H9 (cell line): Measurements from ENCODE around the gene MYD88. TPM values are rescaled to one million over a fixed set of nuclear protein-coding genes. Genes with fewer than 3 reads are reported as not detected.

Experiments
- DNase-seq: peaks from one replicate; pipeline ENCODE4 v3.0.0-alpha.2; 2017
- H2AFZ ChIP-seq: one replicate; pipeline ENCODE4 v1.6.1; 2013; ENCODE audit warnings: mild to moderate bottlenecking, low read length, control low read depth, moderate library complexity
- H2AK5ac ChIP-seq: 2 replicates; pipeline ENCODE4 v1.6.1; 2013; ENCODE audit warnings: low read length, control low read depth, mixed read lengths; ENCODE audit not compliant: insufficient read length
- H2BK120ac ChIP-seq: one replicate; pipeline ENCODE4 v1.6.1; 2013; ENCODE audit warnings: low read depth, mild to moderate bottlenecking, low read length, control low read depth, inconsistent platforms; ENCODE audit not compliant: poor library complexity, severe bottlenecking
- H2BK12ac ChIP-seq: 2 replicates; pipeline ENCODE4 v1.6.1; 2013; ENCODE audit warnings: low read length, control low read depth, mixed read lengths, low read depth; ENCODE audit not compliant: insufficient read length
- H2BK15ac ChIP-seq: 2 replicates; pipeline ENCODE4 v1.6.1; 2013; ENCODE audit warnings: low read depth, low read length, control low read depth
- H2BK20ac ChIP-seq: one replicate; pipeline ENCODE4 v1.6.1; 2013; ENCODE audit warnings: low read depth, mild to moderate bottlenecking, low read length, control low read depth, inconsistent platforms; ENCODE audit not compliant: poor library complexity, severe bottlenecking
- H2BK5ac ChIP-seq: 2 replicates; pipeline ENCODE4 v1.6.1; 2013; ENCODE audit warnings: low read length, control low read depth, mixed read lengths; ENCODE audit not compliant: insufficient read length
- H3K14ac ChIP-seq: 2 replicates; pipeline ENCODE4 v1.6.1; 2013; ENCODE audit warnings: low read length, control low read depth; ENCODE audit not compliant: insufficient read depth
- H3K18ac ChIP-seq: 2 replicates; pipeline ENCODE4 v1.6.1; 2013; ENCODE audit warnings: low read depth, mild to moderate bottlenecking, mixed read lengths, low read length, control low read depth; ENCODE audit not compliant: insufficient read length
- H3K23ac ChIP-seq: 2 replicates; pipeline ENCODE4 v1.6.1; 2013; ENCODE audit warnings: low read length, control low read depth, mixed read lengths, low read depth; ENCODE audit not compliant: insufficient read length
- H3K23me2 ChIP-seq: 2 replicates; pipeline ENCODE4 v1.6.1; 2013; ENCODE audit warnings: low read depth, mild to moderate bottlenecking, mixed read lengths, low read length, control low read depth; ENCODE audit not compliant: insufficient read length, poor library complexity, severe bottlenecking
- H3K27ac ChIP-seq: 2 replicates; pipeline ENCODE4 v1.5.1; 2013; ENCODE audit warnings: low read length, control low read depth, mixed read lengths, low read depth; ENCODE audit not compliant: insufficient read length
- H3K27me3 ChIP-seq: 2 replicates; pipeline ENCODE4 v1.6.1; 2013; ENCODE audit warnings: low read length, control low read depth, inconsistent platforms; ENCODE audit not compliant: insufficient read depth
- H3K4ac ChIP-seq: 2 replicates; pipeline ENCODE4 v1.6.1; 2013; ENCODE audit warnings: low read depth, mild to moderate bottlenecking, control low read depth, inconsistent platforms, low read length, moderate library complexity
- H3K4me1 ChIP-seq: 2 replicates; pipeline ENCODE4 v1.6.1; 2013; ENCODE audit warnings: low read length, control low read depth, inconsistent platforms; ENCODE audit not compliant: insufficient read depth
- H3K4me2 ChIP-seq: 2 replicates; pipeline ENCODE4 v1.6.1; 2013; ENCODE audit warnings: low read length, control low read depth, mixed read lengths; ENCODE audit not compliant: insufficient read length, insufficient read depth
- H3K56ac ChIP-seq: 2 replicates; pipeline ENCODE4 v1.6.1; 2013; ENCODE audit warnings: low read depth, mild to moderate bottlenecking, mixed read lengths, low read length, control low read depth; ENCODE audit not compliant: insufficient read length
- H3K79me1 ChIP-seq: 2 replicates; pipeline ENCODE4 v1.6.1; 2013; ENCODE audit warnings: low read depth, mild to moderate bottlenecking, moderate library complexity, low read length, control low read depth, inconsistent platforms; ENCODE audit not compliant: insufficient read depth, poor library complexity, severe bottlenecking
- H3K79me2 ChIP-seq: 2 replicates; pipeline ENCODE4 v1.6.1; 2013; ENCODE audit warnings: low read length, control low read depth, inconsistent platforms; ENCODE audit not compliant: insufficient read depth
- H3K9ac ChIP-seq: 2 replicates; pipeline ENCODE4 v1.6.1; 2013; ENCODE audit warnings: low read length, control low read depth, mixed read lengths; ENCODE audit not compliant: insufficient read length; ENCODE audit errors: extremely low read depth
- H3K9me3 ChIP-seq: one replicate; pipeline ENCODE4 v1.6.1; 2013; ENCODE audit warnings: low read depth, low read length, inconsistent platforms; ENCODE audit not compliant: control insufficient read depth
- H3T11ph ChIP-seq: one replicate; pipeline ENCODE4 v1.6.1; 2013; ENCODE audit warnings: mild to moderate bottlenecking, low read length, control low read depth, inconsistent platforms
- H4K20me1 ChIP-seq: one replicate; pipeline ENCODE4 v1.6.1; 2013; ENCODE audit not compliant: control insufficient read depth, insufficient read length, insufficient read depth
- H4K5ac ChIP-seq: 2 replicates; pipeline ENCODE4 v1.6.1; 2013; ENCODE audit warnings: low read depth, mild to moderate bottlenecking, mixed read lengths, low read length, control low read depth; ENCODE audit not compliant: insufficient read length
- H4K8ac ChIP-seq: replicated peaks from 2 replicates; pipeline ENCODE4 v1.6.1; 2013; ENCODE audit warnings: low read length, control low read depth, mixed read lengths, low read depth; ENCODE audit not compliant: insufficient read length
- H4K91ac ChIP-seq: 2 replicates; pipeline ENCODE4 v1.6.1; 2013; ENCODE audit warnings: low read depth, mild to moderate bottlenecking, moderate library complexity, mixed read lengths, low read length, control low read depth; ENCODE audit not compliant: insufficient read length
- H3K27ac Mint-ChIP-seq, 3 experiments: 2 replicates in 2 of 3; 3 replicates in 1 of 3; pipeline ENCODE4 v1.8.0; 2020 to 2021; ENCODE audit warnings: mixed read lengths in 3 of 3, mild to moderate bottlenecking in 1 of 3, moderate library complexity in 1 of 3
- H3K27me3 Mint-ChIP-seq: 2 replicates; pipeline ENCODE4 v1.8.0; 2021; ENCODE audit warnings: low read depth, mild to moderate bottlenecking, moderate library complexity, mixed read lengths
- H3K36me3 Mint-ChIP-seq, 3 experiments: 2 replicates in 2 of 3; 3 replicates in 1 of 3; pipeline ENCODE4 v1.8.0; 2020 to 2021; ENCODE audit warnings: low read depth in 3 of 3, mixed read lengths in 3 of 3; ENCODE audit not compliant: insufficient read depth in 1 of 3
- H3K4me1 Mint-ChIP-seq, 2 experiments: 2 replicates each; pipeline ENCODE4 v1.8.0; 2020; ENCODE audit warnings: mixed read lengths in 2 of 2
- H3K4me3 Mint-ChIP-seq, 2 experiments: 2 replicates in 1 of 2; 3 replicates in 1 of 2; pipeline ENCODE4 v1.8.0; 2020 to 2021; ENCODE audit warnings: mild to moderate bottlenecking in 2 of 2, mixed read lengths in 2 of 2, moderate library complexity in 1 of 2
- H3K9me3 Mint-ChIP-seq, 2 experiments: 2 replicates in 1 of 2; 3 replicates in 1 of 2; pipeline ENCODE4 v1.8.0; 2020; ENCODE audit warnings: mild to moderate bottlenecking in 2 of 2, mixed read lengths in 2 of 2, moderate library complexity in 1 of 2
- CTCF ChIP-seq: fragments of 200-600 bp; sonication (generic); conservative IDR thresholded peaks from 3 replicates; pipeline ENCODE4 v1.8.0; 2021; ENCODE audit warnings: antibody characterized with exemption, mild to moderate bottlenecking
- WGBS: extraction: QIAGEN DNeasy Blood & Tissue Kit; methylation state at CpG from one replicate; pipeline ENCODE4 v1.1.7; 2013; ENCODE audit warnings: missing lambda C conversion rate, low lambda C conversion rate, mixed read lengths; ENCODE audit not compliant: insufficient read length; ENCODE audit errors: extremely low coverage; 5-methylcytosine and 5-hydroxymethylcytosine counted together
- total RNA-seq: library from RNA; stranded (reverse); gene quantifications from 2 replicates; pipeline ENCODE4 v1.2.1, GENCODE V29; 2021

MYD88 gene
- total RNA-seq, 1 experiment from 2014 or later = 33.4 TPM

DNA sequence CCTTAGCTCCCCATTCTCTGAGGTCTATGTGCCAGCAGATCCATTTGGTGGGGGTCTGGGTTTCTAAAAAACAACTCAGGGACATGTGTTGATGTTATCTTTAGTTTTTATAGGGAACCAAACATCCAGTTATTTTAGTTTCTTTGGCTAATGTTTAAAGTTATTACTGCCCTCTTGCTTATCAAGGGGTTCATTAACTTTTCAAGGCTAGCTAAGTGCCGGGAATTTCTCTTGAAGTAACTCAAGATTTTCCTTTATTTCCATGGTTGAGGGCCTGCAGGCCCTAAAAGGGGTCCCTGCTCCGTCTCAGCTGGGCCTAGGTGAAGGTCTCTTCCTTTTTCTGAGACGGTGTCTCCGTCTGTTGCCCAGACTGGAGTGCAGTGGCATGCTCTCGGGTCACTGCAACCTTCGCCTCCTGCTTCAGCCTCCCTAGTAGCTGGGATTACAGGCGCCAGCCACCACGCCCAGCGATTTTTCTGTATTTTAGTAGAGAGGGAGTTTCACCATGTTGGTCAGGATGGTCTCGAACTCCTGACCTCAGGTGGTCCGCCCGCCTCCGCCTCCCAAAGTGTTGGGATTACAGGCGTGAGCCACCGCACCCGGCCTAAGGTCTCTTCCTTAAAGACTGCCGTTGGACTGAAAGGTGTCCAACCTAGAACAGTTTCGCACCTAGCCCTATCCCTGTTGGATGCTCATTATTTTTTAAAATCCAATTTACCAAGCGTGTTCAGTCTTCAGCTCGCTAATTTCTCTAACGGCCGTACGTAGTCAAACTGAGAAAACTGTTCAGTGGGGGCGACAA, 25.6 kb downstream of the MYD88 start:
- Histone ChIP-seq H3K4me1 (no peaks in the 10 kb centered on the region), H3K27me3 (no peaks in the 10 kb centered on the region), H3K56ac (no peak overlapping the region), H3K4ac (no peak overlapping the region), H3K27ac (no peak overlapping the region), H3T11ph (no peak overlapping the region), H4K8ac (no peak overlapping the region), H2BK15ac (no peak overlapping the region), H3K23ac (no peak overlapping the region), H2AFZ (no peak overlapping the region), H3K18ac (no peak overlapping the region), H3K4me2 (peak overlapping the region; percentile 69), H2AK5ac (no peak overlapping the region), H2BK12ac (no peak overlapping the region), H2BK5ac (no peak overlapping the region), H3K79me2 (peaks cover 12% of the 10 kb centered on the region; the same call in 1 of the 2 replicates), H3K23me2 (peaks cover 3% of the 10 kb centered on the region), H3K14ac (no peak overlapping the region), H3K79me1 (no peaks in the 10 kb centered on the region), H2BK120ac (no peak overlapping the region), H4K5ac (no peak overlapping the region), H3K9ac (no peak overlapping the region), H2BK20ac (no peak overlapping the region), H4K20me1 (no peaks in the 10 kb centered on the region), H4K91ac (no peak overlapping the region), H3K9me3 (no peaks in the 10 kb centered on the region)
- Mint-ChIP-seq H3K27me3 (0 out of 2 replicates have a peak, but pooled peaks cover 3% of the 10 kb centered on the region), H3K36me3 (peaks cover 0 to 4% (median 0%) of the 10 kb centered on the region in 3 experiments; a peak in 1 of 7 replicates), H3K9me3 (no peaks in the 10 kb centered on the region), H3K27ac (peak overlapping the region in 2 of 3 experiments; percentile 100; a peak in 2 of 7 replicates), H3K4me3 (peak overlapping the region; percentile 93 to 99), H3K4me1 (peaks cover 11 to 21% of the 10 kb centered on the region in 2 experiments)
- TF ChIP-seq CTCF = no peak
- DNase-seq = no peak
- no CpG with 5 or more reads among the region's 24 CpGs for WGBS
